Effector CD4-positive, alpha-beta T cell (primary cell): ENCODE results near the gene STK32A. TPM values are rescaled to one million over a fixed set of nuclear protein-coding genes. Genes with fewer than 3 reads are reported as not detected.
"Not testable (repeated sequence)": the region's sequence is repeated elsewhere in the genome, so short reads cannot be mapped to it uniquely, and the experiment has no call there.

ENCODE experiments used
- DNase-seq: peaks from one replicate; pipeline ENCODE4 v3.0.0-alpha.2; 2020
- total RNA-seq: gene quantifications from one replicate; lab custom pipeline; 2026; lab: John Stamatoyannopoulos, UW

Gene STK32A
- not detected for total RNA-seq

GRCh38 chr5:147234825-147235635, at the start of gene STK32A:
Gene STK32A (plus strand): TSS chr5:147235026. CDS start chr5:147239635, 4,609 bp downstream.
- DNase-seq, result no peak

DNA sequence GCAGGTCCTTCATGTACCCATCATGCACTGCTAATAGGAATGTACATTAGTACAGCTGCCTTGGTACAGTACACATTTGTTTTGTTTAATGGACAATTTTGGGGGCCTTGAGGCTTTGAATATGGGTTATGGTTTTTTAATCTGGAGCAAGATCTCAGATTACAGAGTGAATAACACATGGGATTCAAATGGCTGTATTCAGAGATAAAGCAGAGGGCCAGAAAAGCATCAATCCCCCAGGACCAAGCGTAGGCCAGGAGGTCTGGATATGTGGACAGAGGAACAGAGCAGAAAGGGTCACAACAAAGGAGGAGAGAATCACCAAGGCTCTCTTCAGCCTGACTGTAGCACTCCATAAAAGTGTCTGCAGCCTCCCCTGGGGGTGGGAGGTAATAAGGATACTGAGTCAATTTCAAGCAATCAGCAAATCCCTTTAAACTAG, 47.7 kb upstream of the STK32A start:
- no peak for DNase-seq

GRCh38 chr5:147188200-147189108, 46.4 kb upstream of the STK32A start:
- DNase-seq, result peak; percentile 22

GRCh38 chr5:147189109-147189424, 45.8 kb upstream of the STK32A start:
- DNase-seq, result no peak

GRCh38 chr5:147190331-147190730, 44.5 kb upstream of the STK32A start:
- DNase-seq, result no peak

DNA sequence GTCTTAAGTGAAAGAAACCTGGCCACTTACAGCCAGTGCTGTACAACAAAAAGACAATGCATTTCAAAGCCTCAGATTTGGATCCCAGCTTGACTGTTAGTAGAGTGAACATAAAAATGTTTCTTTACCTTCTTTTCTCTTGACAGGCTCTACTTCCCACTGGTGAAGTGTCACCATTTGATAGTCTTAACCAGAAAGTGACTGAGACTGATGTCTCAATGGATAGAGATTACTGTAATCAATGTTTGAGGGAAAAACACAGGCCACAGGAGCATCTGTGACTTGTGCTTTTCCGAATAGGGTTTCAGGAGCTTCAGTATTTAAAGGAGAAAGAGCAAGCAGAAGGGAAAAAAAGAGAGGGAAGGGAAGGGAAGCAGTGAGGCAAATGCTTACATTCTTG, 41.7 kb upstream of the STK32A start:
- DNase-seq, result no peak

DNA sequence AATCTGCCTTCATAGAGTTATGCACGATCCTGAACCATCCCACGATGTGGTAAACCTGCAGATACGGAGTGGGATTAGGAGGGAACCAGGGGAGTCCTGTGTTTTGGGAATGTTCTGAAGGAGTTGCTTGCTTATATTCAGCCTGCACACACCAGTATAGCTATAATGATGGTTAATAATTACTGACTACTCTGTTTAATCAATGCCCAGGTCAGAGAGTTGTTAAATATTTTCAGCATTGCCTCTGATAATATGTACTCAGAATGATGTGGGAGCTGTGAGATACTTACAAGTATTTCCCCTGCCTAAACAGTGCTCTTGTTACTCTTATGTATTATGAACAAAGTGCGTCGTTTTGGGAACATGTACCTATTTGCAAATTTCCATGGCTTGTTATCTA, 34.8 kb upstream of the STK32A start:
- no peak for DNase-seq

DNA sequence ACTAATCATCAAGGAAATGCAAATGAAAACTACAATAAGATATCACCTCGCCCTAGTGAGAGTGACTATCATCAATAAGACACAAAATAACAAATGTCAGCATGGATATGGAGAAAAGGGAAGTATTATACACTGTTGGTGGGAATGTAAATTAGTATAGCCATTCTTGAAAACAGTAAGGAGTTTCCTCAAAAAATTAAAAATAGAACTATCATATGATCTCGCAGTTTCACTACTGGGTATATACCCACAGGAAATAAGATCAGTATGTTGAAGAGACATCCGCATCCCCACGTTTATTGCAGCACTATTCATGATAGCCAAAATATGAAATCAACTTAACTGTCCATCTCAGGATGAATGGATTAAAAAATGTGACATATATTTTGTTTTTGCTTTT, 31.6 kb upstream of the STK32A start:
- DNase-seq, result no peak

DNA sequence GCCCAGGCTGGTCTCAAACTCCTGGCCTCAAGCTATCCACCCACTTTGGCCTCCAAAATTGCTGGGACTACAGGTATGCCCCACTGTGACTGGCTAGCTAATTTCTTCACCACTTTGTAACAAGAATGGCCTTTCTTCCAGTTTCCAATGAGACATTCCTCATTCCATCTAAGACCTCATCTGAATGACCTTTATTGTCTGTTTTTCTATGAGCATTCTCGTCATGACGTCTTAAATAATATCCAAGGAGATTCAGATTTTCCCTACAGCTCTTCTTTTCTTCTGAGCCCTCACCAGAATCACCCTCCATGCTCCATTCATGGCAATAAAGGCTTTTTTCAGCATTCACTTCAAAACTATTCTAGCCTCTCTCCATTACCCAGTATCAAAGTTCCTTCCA, 30.2 kb upstream of the STK32A start:
- DNase-seq, result no peak

DNA sequence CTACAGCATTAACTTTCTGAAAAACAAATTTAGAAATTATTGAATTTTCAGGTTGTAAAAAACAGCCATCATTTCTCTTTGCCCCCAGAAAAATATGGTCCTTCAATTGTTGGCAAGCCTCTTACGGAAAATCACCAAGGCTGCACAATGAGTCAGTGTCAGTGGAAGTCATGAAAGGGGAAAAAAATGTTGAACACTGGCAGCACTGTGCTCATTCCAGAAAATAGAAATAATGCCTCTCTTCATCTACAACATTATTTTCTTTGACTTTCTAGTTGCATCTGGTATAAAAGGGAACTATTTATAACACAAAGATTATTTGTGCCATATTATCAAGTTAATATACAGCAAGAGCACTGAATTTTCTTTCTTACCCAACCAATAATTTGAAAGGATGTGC, 26.7 kb upstream of the STK32A start:
- no peak for DNase-seq

DNA sequence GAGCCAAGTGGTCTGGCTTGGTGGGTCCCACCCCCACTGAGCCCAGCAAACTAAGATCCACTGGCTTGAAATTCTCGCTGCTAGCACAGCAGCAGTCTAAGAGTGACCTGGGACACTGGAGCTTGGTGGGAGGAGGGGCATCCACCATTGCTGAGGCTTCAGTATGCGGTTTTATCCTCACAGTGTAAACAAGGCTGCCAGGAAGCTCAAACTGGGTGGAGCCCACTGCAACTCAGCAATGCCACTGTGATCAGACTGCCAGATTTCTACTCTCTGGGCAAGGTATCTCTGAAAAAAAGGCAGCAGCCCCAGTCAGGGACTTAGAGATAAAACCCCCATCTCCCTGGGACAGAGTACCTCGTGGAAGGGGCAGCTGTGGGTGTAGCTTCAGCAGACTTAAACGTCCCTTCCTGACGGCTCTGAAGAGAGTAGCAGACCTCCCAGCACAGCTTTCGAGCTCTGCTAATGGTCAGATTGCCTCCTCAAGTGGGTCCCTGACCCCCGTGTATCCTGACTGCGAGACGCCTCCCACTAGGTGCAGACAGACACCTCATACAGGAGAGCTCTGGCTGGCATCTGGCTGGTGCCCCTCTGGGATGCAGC, 18.2 kb upstream of the STK32A start:
- DNase-seq, result no peak

DNA sequence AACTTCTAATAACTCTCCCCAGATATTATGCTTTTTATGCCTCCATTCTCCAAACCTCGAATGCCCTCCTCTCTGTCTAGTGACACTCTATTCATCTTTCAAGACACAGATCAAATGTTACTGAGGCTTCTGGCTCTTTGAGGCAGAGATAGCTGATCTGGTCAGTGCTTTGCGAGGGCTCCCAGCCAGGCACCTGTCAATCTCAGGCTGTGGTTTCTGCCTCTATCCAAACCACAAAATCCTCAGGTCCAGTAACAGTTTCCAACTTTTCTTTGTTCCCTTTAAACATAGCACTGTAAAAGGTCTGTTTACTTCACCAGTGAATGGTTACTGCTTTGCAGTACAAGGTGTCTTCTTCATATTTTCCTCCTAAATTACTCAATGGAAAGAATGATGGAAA, 11.5 kb upstream of the STK32A start:
- no peak for DNase-seq

GRCh38 chr5:147223948-147224791, 10.7 kb upstream of the STK32A start:
- no peak for DNase-seq

- DNase-seq, result no peak
Observed at GRCh38 chr5:147225938-147226337, 8.9 kb upstream of the STK32A start.

- no peak for DNase-seq
Observed at GRCh38 chr5:147226512-147226911, 8.3 kb upstream of the STK32A start.

DNA sequence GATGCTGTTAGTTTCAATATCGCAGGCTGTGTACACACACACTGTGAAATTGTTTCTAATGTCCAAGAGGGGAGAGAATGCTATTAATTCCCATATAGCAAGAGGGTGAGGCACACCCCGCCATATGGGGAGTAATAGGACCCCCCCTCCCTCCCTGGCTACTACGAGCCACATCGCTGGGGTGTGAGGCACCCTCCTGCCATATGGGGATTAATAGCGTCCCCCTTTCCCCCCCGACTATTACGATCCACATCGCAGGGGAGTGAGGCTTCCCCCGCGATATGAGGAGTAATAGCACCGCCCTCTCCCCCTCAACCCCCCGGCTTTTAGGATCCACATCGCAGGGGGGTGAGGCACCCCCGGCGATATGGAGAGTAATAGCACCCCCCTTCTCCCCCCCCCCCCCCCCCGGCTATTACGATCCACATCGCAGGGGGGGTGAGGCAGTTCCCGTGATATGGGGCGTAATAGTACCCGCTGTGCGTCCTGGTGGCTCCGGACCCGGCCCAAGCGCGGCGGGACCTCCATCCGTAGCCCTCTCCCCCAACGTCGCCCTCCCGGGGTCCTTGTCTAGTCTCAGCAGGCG, 494 bp upstream of the STK32A start:
- DNase-seq, result no peak

- DNase-seq, result no peak
Observed at GRCh38 chr5:147240266-147240985, 5.6 kb downstream of the STK32A start.

GRCh38 chr5:147243238-147243637, 8.4 kb downstream of the STK32A start:
- not testable (repeated sequence) for DNase-seq

DNA sequence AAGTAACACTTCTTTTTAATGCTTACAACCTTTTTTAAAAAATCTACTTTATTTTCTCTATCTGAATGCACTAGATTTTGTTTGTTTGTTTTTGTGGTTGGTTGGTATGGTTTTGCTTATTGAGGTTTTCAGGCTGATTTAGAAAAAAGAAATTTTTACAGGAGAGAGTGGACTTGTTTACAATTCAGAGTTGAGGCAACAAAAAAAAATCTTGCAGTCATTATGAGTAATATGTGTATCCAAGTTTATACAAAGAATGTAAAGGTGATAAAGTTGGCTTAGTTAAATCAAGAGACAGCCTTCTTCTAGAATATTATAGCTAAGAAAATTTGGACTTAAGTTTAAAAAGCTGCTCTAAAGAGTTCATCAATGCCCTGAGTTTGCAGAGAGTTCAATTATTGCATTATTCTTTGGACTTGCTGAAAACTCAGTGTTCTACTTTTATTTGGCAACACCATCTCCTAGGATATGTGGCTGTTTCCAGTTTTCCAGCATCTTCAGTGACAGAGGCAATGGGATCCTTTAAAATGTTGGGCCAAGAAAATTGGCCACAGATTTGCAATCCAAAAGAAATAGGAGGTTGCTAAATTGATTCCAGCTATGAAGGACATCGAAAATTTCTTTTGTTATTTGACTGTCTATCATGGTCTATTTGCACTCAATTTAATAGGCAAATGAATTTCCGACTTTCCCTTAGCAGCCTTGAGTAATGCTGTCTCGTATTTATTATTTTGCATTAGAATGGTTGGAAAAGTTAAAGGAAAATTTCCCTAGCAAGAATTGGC, 10.7 kb downstream of the STK32A start:
- DNase-seq, result no peak

DNA sequence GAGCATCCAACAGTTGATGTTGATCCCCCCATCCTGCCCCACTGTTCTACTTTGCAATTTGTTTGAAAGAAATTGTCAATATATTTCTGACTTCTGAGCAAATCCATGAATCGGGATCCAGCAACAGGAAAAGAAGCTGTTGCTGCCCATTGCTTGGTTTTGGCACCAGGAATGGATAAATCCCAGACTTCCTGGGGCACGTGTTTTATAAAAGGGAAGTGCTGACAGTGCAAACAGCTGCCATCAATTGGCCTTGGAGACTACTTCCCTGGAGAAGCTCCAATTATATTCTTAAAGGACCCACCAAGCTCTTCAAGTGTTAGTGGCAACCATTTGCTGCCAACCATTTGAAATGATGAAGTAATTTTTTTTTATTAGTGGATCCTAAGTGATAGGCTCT, 13.7 kb downstream of the STK32A start:
- no peak for DNase-seq

DNA sequence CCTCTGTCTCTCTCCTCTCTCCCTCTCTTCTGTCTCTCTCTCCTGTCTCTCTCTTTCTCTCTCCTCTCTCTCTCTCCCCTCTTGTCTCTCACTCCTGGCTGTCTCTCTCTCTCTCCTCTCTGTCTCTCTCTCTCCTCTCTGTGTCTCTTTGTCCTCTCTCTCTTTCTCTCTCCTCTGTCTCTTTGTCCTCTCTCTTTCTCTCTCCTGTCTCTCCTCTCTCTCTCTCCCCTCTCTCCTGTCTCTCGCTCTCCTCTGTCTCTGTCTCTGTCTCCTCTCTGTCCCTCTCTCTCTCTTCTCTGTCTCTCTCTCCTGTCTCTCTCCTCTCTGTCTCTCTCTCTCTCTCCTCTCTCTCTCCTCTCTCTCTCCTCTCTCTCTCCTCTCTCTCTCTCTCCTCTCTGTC, 25.0 kb downstream of the STK32A start:
- no peak for DNase-seq
